Measurements from ENCODE around the gene PPBP.
A peak's percentile ranks its signal among the peaks of the same experiment; 100 is the strongest.

The PPBP gene

GRCh38 chr4:73988061-73988460 is at the start of gene PPBP:
TSS of gene PPBP (minus strand) at chr4:73988190. CDS start at chr4:73988103, 87 bp downstream.
- Mint-ChIP-seq H3K27me3 (no peaks in the 10 kb centered on the region), H3K4me1 (ENCODE audit: low read depth) (no peaks in the 10 kb centered on the region), H3K27ac (no peak within 1 kb of the TSS), H3K36me3 (no peaks in the 10 kb centered on the region), H3K9me3 (ENCODE audit: low read depth) (no peaks in the 10 kb centered on the region), H3K4me3 (no peak within 1 kb of the TSS)

DNA sequence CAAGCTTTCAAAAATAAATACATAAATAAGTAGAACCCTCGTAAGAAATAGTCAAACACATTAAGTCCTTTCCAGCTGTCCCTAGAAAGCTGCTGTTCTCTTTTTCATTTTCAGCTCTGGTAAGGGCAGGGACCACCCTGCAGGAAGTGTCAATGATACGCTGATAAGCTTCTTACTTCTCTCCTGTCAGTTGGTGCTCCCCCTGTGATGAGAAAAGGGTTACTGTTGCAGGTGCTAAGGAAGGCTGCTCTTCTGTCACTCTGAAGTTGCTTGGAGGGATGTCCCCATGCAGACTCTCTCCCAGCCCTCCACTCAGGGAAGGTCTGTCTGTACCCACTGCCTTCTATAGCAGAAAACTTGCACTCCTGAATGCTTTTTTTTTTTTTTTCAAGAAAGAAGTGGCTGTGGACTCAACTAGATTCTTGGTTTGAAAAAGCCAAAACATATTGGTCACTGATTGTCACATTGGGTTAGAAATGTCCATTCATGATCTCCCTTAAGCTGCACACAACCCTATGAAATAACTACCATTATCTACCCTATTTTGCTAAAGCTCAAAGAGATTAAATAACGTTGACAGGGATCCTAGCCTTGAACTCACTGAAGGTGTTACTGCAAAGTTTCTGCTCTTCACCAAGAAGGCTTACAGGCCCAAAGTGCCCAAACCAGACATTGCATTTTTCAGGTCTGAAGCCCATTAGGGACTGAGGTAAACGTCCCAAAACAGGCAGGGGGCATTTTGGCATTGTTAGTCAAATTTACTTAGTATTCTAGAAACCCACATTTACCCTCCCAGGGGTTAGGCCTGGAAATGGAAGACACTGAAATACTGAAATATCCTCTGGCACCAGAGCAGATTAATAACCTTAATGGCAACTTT is 49.3 kb upstream of the PPBP start:
- no peak overlapping the region for H3K27ac Mint-ChIP-seq
- no peaks in the 10 kb centered on the region for H3K36me3 Mint-ChIP-seq
- H3K9me3 Mint-ChIP-seq (ENCODE audit: low read depth), result no peaks in the 10 kb centered on the region
- H3K4me1 Mint-ChIP-seq (ENCODE audit: low read depth), result peaks cover 7% of the 10 kb centered on the region
- peak overlapping the region; percentile 87 for H3K4me3 Mint-ChIP-seq
- H3K27me3 Mint-ChIP-seq, result peaks cover 38% of the 10 kb centered on the region

DNA sequence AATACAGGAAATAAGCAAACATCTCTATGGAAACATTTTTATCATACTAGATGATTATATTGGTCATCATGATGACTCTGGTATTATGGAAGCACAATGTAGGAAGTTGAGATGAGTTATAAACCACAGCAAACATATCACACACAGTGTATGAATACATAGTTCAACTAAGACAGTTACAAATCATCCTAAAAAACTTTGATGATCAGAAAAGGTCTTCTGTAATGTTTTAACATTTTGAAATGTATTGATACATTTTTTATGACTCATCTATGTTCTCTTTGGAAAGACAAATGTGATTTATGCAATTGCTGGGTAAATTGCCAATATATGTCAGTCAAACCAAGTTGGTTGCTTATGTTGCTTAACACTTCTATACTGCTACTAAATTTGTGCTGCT is 45.7 kb upstream of the PPBP start:
- Mint-ChIP-seq H3K27ac (no peak overlapping the region), H3K4me3 (no peak overlapping the region), H3K36me3 (no peaks in the 10 kb centered on the region), H3K4me1 (ENCODE audit: low read depth) (peaks cover 2% of the 10 kb centered on the region), H3K27me3 (peaks cover 18% of the 10 kb centered on the region), H3K9me3 (ENCODE audit: low read depth) (no peaks in the 10 kb centered on the region)

GRCh38 chr4:74032064-74032463 is 44.1 kb upstream of the PPBP start:
- H3K4me3 Mint-ChIP-seq, result no peak overlapping the region
- peaks cover 10% of the 10 kb centered on the region for H3K27me3 Mint-ChIP-seq
- no peaks in the 10 kb centered on the region for H3K9me3 Mint-ChIP-seq (ENCODE audit: low read depth)
- H3K36me3 Mint-ChIP-seq, result no peaks in the 10 kb centered on the region
- H3K4me1 Mint-ChIP-seq (ENCODE audit: low read depth), result no peaks in the 10 kb centered on the region
- no peak overlapping the region for H3K27ac Mint-ChIP-seq

DNA sequence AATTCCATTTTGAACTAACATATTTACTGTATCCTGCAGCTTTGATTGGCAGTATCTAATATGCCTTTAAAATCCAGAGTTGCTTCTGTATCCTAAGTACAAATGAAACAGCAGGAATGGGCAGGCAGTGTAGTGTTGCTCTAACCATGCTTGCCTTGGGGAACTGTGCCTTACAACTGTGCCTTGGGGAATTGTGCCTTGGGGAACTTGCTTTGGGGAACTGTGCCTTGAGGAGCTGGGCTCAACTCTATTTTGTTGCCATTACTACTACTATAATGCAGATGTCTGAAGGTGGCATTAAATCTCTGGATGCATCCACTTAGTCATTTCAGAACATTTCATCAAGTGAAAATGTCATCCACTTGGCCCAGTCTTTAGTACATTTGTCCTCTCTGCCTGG is 43.6 kb upstream of the PPBP start:
- H3K4me1 Mint-ChIP-seq (ENCODE audit: low read depth), result no peaks in the 10 kb centered on the region

DNA sequence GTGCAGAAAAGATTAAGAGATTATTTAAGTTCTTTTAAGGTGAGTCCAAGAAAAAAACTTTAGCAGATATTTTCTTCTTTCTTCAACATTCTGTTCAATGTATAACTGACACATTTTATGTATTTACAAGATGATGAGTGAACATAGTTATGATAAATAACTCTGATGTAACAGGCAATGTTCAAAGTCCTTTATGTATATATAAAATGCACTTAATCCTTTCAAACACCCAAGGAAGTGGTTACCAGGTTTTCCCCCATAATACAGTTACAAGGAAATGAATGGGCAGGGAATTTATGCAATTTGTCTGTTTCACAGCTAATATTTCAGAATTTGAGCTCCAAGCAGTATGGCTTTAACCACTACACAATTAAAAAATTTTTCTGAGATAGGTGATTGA is 42.3 kb upstream of the PPBP start:
- Mint-ChIP-seq H3K36me3 (peaks cover 2% of the 10 kb centered on the region), H3K4me1 (ENCODE audit: low read depth) (no peaks in the 10 kb centered on the region), H3K9me3 (ENCODE audit: low read depth) (peaks cover 9% of the 10 kb centered on the region), H3K27me3 (peaks cover 6% of the 10 kb centered on the region), H3K27ac (no peak overlapping the region), H3K4me3 (no peak overlapping the region)

More for the DNA sequence above, 43.6 kb upstream of the PPBP start:
- H3K9me3 Mint-ChIP-seq (ENCODE audit: low read depth), result peaks cover under 1% of the 10 kb centered on the region
- peaks cover 10% of the 10 kb centered on the region for H3K27me3 Mint-ChIP-seq
- no peaks in the 10 kb centered on the region for H3K36me3 Mint-ChIP-seq
- H3K4me3 Mint-ChIP-seq, result no peak overlapping the region
- H3K27ac Mint-ChIP-seq, result no peak overlapping the region

DNA sequence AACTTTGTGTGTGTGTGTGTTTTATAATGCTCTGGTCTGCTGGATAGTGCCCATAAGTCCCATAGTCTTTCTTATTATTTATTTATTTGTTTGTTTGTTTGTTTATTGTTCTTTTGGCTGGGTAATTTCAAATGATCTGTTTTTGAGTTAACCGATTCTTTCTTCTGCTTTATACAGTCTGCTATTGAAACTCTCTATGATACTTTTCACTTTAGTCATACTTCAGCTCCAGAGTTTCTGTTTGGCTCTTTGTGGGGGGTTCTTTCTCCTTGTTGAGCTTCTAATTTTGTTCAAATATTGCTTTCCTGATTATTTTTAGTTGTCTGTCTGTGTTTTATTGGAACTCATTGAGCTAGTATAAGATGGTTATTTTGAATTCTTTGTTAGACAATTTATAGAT is 40.5 kb upstream of the PPBP start:
- peaks cover 9% of the 10 kb centered on the region for H3K9me3 Mint-ChIP-seq (ENCODE audit: low read depth)
- H3K36me3 Mint-ChIP-seq, result peaks cover 2% of the 10 kb centered on the region
- H3K4me1 Mint-ChIP-seq (ENCODE audit: low read depth), result no peaks in the 10 kb centered on the region
- H3K4me3 Mint-ChIP-seq, result no peak overlapping the region
- H3K27me3 Mint-ChIP-seq, result peaks cover 6% of the 10 kb centered on the region
- no peak overlapping the region for H3K27ac Mint-ChIP-seq

DNA sequence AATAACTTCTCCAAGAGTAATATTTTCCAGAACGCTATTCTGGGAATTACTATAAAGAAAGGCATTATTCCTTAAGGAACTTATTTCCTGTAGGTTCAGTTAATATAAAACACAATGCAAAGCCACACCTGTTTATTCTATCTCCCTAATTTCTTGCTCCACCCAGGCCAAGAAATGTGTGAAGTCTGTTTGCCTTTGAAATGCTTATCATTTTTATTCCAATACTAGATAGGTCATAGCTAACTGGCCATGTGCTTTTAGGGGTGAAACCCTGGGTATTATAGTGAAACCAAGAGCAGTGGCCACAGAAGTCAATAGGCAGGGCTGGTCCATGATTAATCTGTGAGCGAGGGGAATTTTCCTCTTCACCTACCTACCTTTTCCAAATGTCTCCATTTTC is 35.7 kb upstream of the PPBP start:
- no peak overlapping the region for H3K27ac Mint-ChIP-seq
- H3K4me3 Mint-ChIP-seq, result no peak overlapping the region
- no peaks in the 10 kb centered on the region for H3K27me3 Mint-ChIP-seq
- H3K36me3 Mint-ChIP-seq, result peaks cover 2% of the 10 kb centered on the region
- peaks cover 9% of the 10 kb centered on the region for H3K9me3 Mint-ChIP-seq (ENCODE audit: low read depth)
- no peaks in the 10 kb centered on the region for H3K4me1 Mint-ChIP-seq (ENCODE audit: low read depth)

DNA sequence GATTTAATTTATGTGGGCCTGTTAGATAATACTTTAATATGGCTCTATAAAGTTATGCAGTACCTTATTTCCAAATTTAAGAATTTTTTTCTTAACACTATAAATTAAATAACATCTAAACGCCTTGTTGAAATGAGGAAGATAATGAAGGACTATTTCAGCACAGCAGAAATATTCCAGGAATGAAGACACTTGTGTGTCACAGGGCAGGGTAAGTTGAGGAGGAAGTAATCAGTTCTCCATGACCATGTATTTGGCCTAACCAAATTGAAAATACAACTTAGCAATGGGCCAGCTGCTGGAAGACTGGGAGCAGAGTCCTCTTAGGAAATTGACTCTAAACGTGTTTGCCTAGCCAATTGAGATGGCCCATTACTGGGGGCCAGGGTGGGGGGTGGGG is 33.6 kb upstream of the PPBP start:
- peaks cover 2% of the 10 kb centered on the region for H3K36me3 Mint-ChIP-seq
- no peak overlapping the region for H3K27ac Mint-ChIP-seq
- no peaks in the 10 kb centered on the region for H3K27me3 Mint-ChIP-seq
- H3K4me3 Mint-ChIP-seq, result no peak overlapping the region
- H3K9me3 Mint-ChIP-seq (ENCODE audit: low read depth), result peaks cover 8% of the 10 kb centered on the region
- no peaks in the 10 kb centered on the region for H3K4me1 Mint-ChIP-seq (ENCODE audit: low read depth)

DNA sequence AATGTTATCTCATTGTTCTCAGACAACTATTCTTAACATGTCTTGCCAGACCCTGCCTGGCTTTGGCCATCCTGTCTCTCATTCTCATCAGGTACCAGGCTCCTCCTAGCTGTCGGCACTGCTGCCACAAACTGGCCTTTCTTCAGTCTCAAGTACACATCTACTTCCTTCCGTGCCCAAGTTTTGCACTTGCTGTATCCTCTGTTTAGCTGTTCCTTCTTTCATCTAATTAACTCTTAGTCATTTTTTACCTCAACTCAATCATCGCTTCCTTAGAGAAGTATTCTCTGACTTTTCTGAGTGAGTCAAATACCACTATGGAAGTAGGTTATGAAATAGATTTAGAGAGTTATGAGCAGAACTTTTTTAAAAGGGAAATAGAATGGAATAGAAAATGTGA is 30.8 kb upstream of the PPBP start:
- no peaks in the 10 kb centered on the region for H3K9me3 Mint-ChIP-seq (ENCODE audit: low read depth)
- no peak overlapping the region for H3K27ac Mint-ChIP-seq
- no peaks in the 10 kb centered on the region for H3K4me1 Mint-ChIP-seq (ENCODE audit: low read depth)
- H3K36me3 Mint-ChIP-seq, result no peaks in the 10 kb centered on the region
- H3K4me3 Mint-ChIP-seq, result no peak overlapping the region
- no peaks in the 10 kb centered on the region for H3K27me3 Mint-ChIP-seq

DNA sequence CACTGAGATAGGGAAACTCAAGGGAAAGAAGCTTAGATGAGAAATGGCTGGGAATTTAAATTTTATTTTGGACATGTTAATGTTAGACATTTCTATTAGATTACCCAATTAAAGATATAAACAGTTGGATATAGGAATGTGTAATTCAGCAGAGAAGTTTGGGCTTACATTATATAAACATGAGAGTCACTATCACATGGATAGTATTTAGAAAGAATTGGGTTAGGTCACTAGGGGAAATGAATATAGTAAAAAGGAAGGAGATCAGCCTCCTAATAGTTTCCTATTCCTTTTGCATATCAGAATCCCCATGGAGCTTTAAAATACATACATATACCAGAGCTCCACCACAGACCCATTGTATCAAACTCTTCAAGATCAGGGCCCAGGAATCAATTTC is 30.1 kb upstream of the PPBP start:
- no peaks in the 10 kb centered on the region for H3K4me1 Mint-ChIP-seq (ENCODE audit: low read depth)
- no peaks in the 10 kb centered on the region for H3K9me3 Mint-ChIP-seq (ENCODE audit: low read depth)
- no peak overlapping the region for H3K4me3 Mint-ChIP-seq
- H3K36me3 Mint-ChIP-seq, result no peaks in the 10 kb centered on the region
- H3K27ac Mint-ChIP-seq, result no peak overlapping the region
- no peaks in the 10 kb centered on the region for H3K27me3 Mint-ChIP-seq

DNA sequence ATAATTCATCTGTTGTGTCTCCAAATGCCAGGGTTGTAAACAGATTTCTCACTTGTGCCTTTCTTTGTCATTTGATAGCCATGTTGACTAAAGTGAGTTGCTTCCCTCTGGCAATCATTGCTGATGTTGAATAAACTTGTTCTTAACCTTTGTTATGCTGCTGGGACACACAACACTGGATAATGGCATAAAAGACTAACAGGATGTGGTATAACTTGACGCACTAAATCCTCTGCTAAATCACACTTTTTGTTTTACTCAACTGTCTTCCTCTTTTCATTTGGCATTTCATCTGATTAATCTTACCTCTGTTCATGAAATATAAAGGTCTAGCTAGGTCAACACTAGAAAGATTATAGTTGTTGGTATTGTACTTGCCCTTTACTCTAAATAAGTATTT is 28.1 kb upstream of the PPBP start:
- H3K27ac Mint-ChIP-seq, result no peak overlapping the region
- no peaks in the 10 kb centered on the region for H3K36me3 Mint-ChIP-seq
- H3K27me3 Mint-ChIP-seq, result no peaks in the 10 kb centered on the region
- H3K4me3 Mint-ChIP-seq, result no peak overlapping the region
- no peaks in the 10 kb centered on the region for H3K4me1 Mint-ChIP-seq (ENCODE audit: low read depth)
- no peaks in the 10 kb centered on the region for H3K9me3 Mint-ChIP-seq (ENCODE audit: low read depth)

GRCh38 chr4:74015126-74015780 is 27.3 kb upstream of the PPBP start:
- no peak overlapping the region for H3K4me3 Mint-ChIP-seq
- H3K27ac Mint-ChIP-seq, result no peak overlapping the region
- no peaks in the 10 kb centered on the region for H3K27me3 Mint-ChIP-seq
- no peaks in the 10 kb centered on the region for H3K36me3 Mint-ChIP-seq
- H3K4me1 Mint-ChIP-seq (ENCODE audit: low read depth), result no peaks in the 10 kb centered on the region
- H3K9me3 Mint-ChIP-seq (ENCODE audit: low read depth), result no peaks in the 10 kb centered on the region

DNA sequence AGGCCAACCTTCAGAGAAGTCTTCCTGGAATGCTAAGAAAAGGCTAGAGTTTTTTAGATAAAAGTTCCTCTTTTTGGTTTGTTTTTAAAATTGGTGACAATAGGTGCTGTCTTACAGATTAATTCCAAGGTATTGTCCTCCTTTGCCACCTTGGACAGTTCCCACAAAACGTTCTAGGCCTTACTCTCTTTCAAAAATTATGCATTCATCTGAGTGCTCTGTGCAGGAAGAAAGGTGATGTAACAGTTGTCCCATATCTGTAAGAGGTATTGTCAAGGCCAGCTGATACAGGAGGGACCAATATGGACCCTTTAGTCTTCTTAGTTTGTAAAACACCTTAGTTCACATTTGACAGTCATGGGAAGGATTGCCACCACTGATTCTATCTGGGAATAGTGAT is 26.3 kb upstream of the PPBP start:
- H3K9me3 Mint-ChIP-seq (ENCODE audit: low read depth), result no peaks in the 10 kb centered on the region
- H3K36me3 Mint-ChIP-seq, result no peaks in the 10 kb centered on the region
- no peak overlapping the region for H3K4me3 Mint-ChIP-seq
- H3K27ac Mint-ChIP-seq, result no peak overlapping the region
- H3K4me1 Mint-ChIP-seq (ENCODE audit: low read depth), result no peaks in the 10 kb centered on the region
- no peaks in the 10 kb centered on the region for H3K27me3 Mint-ChIP-seq

DNA sequence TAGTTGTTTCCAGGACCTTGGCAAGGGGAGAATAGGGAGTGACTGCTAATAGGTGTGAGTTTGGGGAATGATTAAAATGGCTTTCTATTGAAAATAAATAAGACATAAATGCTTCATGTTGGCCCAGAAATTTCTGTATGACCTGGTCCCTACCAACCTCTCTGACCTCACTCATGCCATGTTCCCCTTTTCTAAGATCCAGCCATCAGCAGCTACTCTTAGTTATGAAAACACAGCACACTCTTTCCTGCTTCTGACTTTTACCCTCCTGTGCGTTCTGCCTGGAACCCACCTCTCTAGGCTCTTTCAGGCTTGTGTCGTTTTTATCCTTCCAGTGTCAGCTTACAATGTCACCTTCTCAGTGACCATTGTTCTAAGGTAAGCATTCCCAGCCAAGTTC is 25.3 kb upstream of the PPBP start:
- Mint-ChIP-seq H3K4me3 (no peak overlapping the region), H3K27me3 (no peaks in the 10 kb centered on the region), H3K9me3 (ENCODE audit: low read depth) (no peaks in the 10 kb centered on the region), H3K36me3 (no peaks in the 10 kb centered on the region), H3K27ac (no peak overlapping the region), H3K4me1 (ENCODE audit: low read depth) (no peaks in the 10 kb centered on the region)

DNA sequence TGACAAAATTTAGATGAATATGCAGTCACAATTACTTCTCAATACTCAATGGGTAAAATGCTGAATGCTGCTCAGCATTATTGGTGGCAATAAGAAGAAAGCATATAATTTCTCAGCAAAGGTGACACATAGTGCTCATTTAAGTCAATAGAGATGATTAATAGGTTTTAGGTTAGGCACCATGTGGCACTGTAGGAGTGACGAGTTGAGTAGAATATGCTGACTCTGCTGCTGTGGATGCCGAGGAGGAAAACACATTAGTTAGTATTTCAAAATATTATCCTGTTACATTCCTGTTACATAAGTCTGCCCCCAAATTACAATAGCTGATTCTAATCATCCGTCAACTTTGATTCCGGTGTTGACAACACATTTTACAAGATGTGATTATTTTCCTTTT is 24.1 kb upstream of the PPBP start:
- Mint-ChIP-seq H3K9me3 (ENCODE audit: low read depth) (no peaks in the 10 kb centered on the region), H3K4me1 (ENCODE audit: low read depth) (no peaks in the 10 kb centered on the region), H3K4me3 (no peak overlapping the region), H3K36me3 (no peaks in the 10 kb centered on the region), H3K27me3 (no peaks in the 10 kb centered on the region), H3K27ac (no peak overlapping the region)
